ENCODE measurements around the gene UGCG.
A peak's percentile ranks its signal among the peaks of the same experiment; 100 is the strongest.
"Not testable (repeated sequence)": the region's sequence is repeated elsewhere in the genome, so short reads cannot be mapped to it uniquely, and the experiment has no call there.

UGCG gene

GRCh38 chr9:111874500-111874899 is 22.1 kb upstream of the UGCG start:
- H3K27me3 Mint-ChIP-seq (ENCODE audit: low read depth), result peaks cover 19% of the 10 kb centered on the region
- DNase-seq (ENCODE audit: low spot score), result no peak
- H3K36me3 Mint-ChIP-seq (ENCODE audit: low read depth), result no peaks in the 10 kb centered on the region

GRCh38 chr9:111875291-111875690 is 21.3 kb upstream of the UGCG start:
- not testable (repeated sequence) for DNase-seq (ENCODE audit: low spot score); H3K4me3 Mint-ChIP-seq; H3K9me3 Mint-ChIP-seq; H3K36me3 Mint-ChIP-seq (ENCODE audit: low read depth); H3K27ac Mint-ChIP-seq
- H3K4me1 Mint-ChIP-seq (ENCODE audit: low read depth), result peaks cover 11% of the 10 kb centered on the region
- H3K27me3 Mint-ChIP-seq (ENCODE audit: low read depth), result peaks cover 20% of the 10 kb centered on the region

More at GRCh38 chr9:111874500-111874899, 22.1 kb upstream of the UGCG start:
- peaks cover 11% of the 10 kb centered on the region for H3K4me1 Mint-ChIP-seq (ENCODE audit: low read depth)
- H3K4me3 Mint-ChIP-seq, result no peak overlapping the region
- no peaks in the 10 kb centered on the region for H3K9me3 Mint-ChIP-seq
- no peak overlapping the region for H3K27ac Mint-ChIP-seq

GRCh38 chr9:111875691-111876090 is 20.9 kb upstream of the UGCG start:
- H3K36me3 Mint-ChIP-seq (ENCODE audit: low read depth); H3K4me1 Mint-ChIP-seq (ENCODE audit: low read depth); H3K27ac Mint-ChIP-seq; H3K9me3 Mint-ChIP-seq; DNase-seq (ENCODE audit: low spot score); H3K4me3 Mint-ChIP-seq: not testable (repeated sequence)
- H3K27me3 Mint-ChIP-seq (ENCODE audit: low read depth), result peaks cover 21% of the 10 kb centered on the region

GRCh38 chr9:111876179-111876578 is 20.4 kb upstream of the UGCG start:
- Mint-ChIP-seq H3K27me3 (ENCODE audit: low read depth) (peaks cover 22% of the 10 kb centered on the region), H3K27ac (no peak overlapping the region), H3K9me3 (peaks cover 7% of the 10 kb centered on the region), H3K4me1 (ENCODE audit: low read depth) (peaks cover 3% of the 10 kb centered on the region), H3K36me3 (ENCODE audit: low read depth) (peaks cover 3% of the 10 kb centered on the region), H3K4me3 (no peak overlapping the region)
- no peak for DNase-seq (ENCODE audit: low spot score)

GRCh38 chr9:111877420-111877819 is 19.2 kb upstream of the UGCG start:
- H3K9me3 Mint-ChIP-seq, result peaks cover 7% of the 10 kb centered on the region
- H3K4me3 Mint-ChIP-seq, result no peak overlapping the region
- H3K36me3 Mint-ChIP-seq (ENCODE audit: low read depth), result peaks cover 3% of the 10 kb centered on the region
- no peak overlapping the region for H3K27ac Mint-ChIP-seq
- DNase-seq (ENCODE audit: low spot score), result no peak
- H3K4me1 Mint-ChIP-seq (ENCODE audit: low read depth), result no peaks in the 10 kb centered on the region
- H3K27me3 Mint-ChIP-seq (ENCODE audit: low read depth), result peaks cover 25% of the 10 kb centered on the region

- Mint-ChIP-seq H3K27me3 (ENCODE audit: low read depth) (peaks cover 20% of the 10 kb centered on the region), H3K9me3 (peaks cover 7% of the 10 kb centered on the region), H3K4me1 (ENCODE audit: low read depth) (no peaks in the 10 kb centered on the region), H3K36me3 (ENCODE audit: low read depth) (peaks cover 3% of the 10 kb centered on the region), H3K4me3 (no peak overlapping the region), H3K27ac (no peak overlapping the region)
- no peak for DNase-seq (ENCODE audit: low spot score)
Observed at GRCh38 chr9:111878946-111879345, 17.7 kb upstream of the UGCG start.

GRCh38 chr9:111886983-111887718 is 9.5 kb upstream of the UGCG start:
- DNase-seq (ENCODE audit: low spot score), result no peak
- Mint-ChIP-seq H3K4me3 (no peak overlapping the region), H3K27me3 (ENCODE audit: low read depth) (peaks cover 8% of the 10 kb centered on the region), H3K36me3 (ENCODE audit: low read depth) (no peaks in the 10 kb centered on the region), H3K27ac (no peak overlapping the region), H3K9me3 (no peaks in the 10 kb centered on the region), H3K4me1 (ENCODE audit: low read depth) (peaks cover 5% of the 10 kb centered on the region)

- Mint-ChIP-seq H3K4me3 (no peak overlapping the region), H3K4me1 (ENCODE audit: low read depth) (peaks cover 12% of the 10 kb centered on the region), H3K9me3 (no peaks in the 10 kb centered on the region), H3K27ac (no peak overlapping the region), H3K36me3 (ENCODE audit: low read depth) (no peaks in the 10 kb centered on the region), H3K27me3 (ENCODE audit: low read depth) (peaks cover 4% of the 10 kb centered on the region)
- DNase-seq (ENCODE audit: low spot score), result no peak
Observed at GRCh38 chr9:111890334-111890733, 6.3 kb upstream of the UGCG start.

- DNase-seq (ENCODE audit: low spot score); H3K27me3 Mint-ChIP-seq (ENCODE audit: low read depth); H3K4me3 Mint-ChIP-seq; H3K36me3 Mint-ChIP-seq (ENCODE audit: low read depth); H3K27ac Mint-ChIP-seq; H3K9me3 Mint-ChIP-seq: not testable (repeated sequence)
- peaks cover 12% of the 10 kb centered on the region for H3K4me1 Mint-ChIP-seq (ENCODE audit: low read depth)
Observed at GRCh38 chr9:111890867-111891266, 5.7 kb upstream of the UGCG start.

GRCh38 chr9:111891910-111892499 is 4.6 kb upstream of the UGCG start:
- Mint-ChIP-seq H3K4me3 (peak overlapping the region; percentile 24), H3K4me1 (ENCODE audit: low read depth) (peaks cover 16% of the 10 kb centered on the region), H3K27me3 (ENCODE audit: low read depth) (no peaks in the 10 kb centered on the region), H3K36me3 (ENCODE audit: low read depth) (no peaks in the 10 kb centered on the region), H3K27ac (no peak overlapping the region), H3K9me3 (no peaks in the 10 kb centered on the region)
- DNase-seq (ENCODE audit: low spot score), result no peak

- Mint-ChIP-seq H3K9me3 (no peaks in the 10 kb centered on the region), H3K4me1 (ENCODE audit: low read depth) (peaks cover 12% of the 10 kb centered on the region), H3K36me3 (ENCODE audit: low read depth) (no peaks in the 10 kb centered on the region), H3K4me3 (no peak overlapping the region), H3K27me3 (ENCODE audit: low read depth) (no peaks in the 10 kb centered on the region), H3K27ac (no peak overlapping the region)
- no peak for DNase-seq (ENCODE audit: low spot score)
Observed at GRCh38 chr9:111896942-111897600, 457 bp downstream of the UGCG start.

- no peak overlapping the region for H3K27ac Mint-ChIP-seq
- H3K27me3 Mint-ChIP-seq (ENCODE audit: low read depth), result no peaks in the 10 kb centered on the region
- no peaks in the 10 kb centered on the region for H3K9me3 Mint-ChIP-seq
- no peak overlapping the region for H3K4me3 Mint-ChIP-seq
- H3K36me3 Mint-ChIP-seq (ENCODE audit: low read depth), result no peaks in the 10 kb centered on the region
- no peak for DNase-seq (ENCODE audit: low spot score)
- H3K4me1 Mint-ChIP-seq (ENCODE audit: low read depth), result peaks cover 6% of the 10 kb centered on the region
Observed at GRCh38 chr9:111897601-111898137, 1.1 kb downstream of the UGCG start.

- Mint-ChIP-seq H3K27me3 (ENCODE audit: low read depth) (no peaks in the 10 kb centered on the region), H3K4me1 (ENCODE audit: low read depth) (peaks cover 5% of the 10 kb centered on the region), H3K9me3 (no peaks in the 10 kb centered on the region), H3K36me3 (ENCODE audit: low read depth) (no peaks in the 10 kb centered on the region), H3K27ac (no peak overlapping the region), H3K4me3 (no peak overlapping the region)
- DNase-seq (ENCODE audit: low spot score), result no peak
Observed at GRCh38 chr9:111898331-111899096, 1.9 kb downstream of the UGCG start.
